ENCODE results near the gene GOLGA8G. TPM values are rescaled to one million over a fixed set of nuclear protein-coding genes. Genes with fewer than 3 reads are reported as not detected.
"Not testable (repeated sequence)": the region's sequence is repeated elsewhere in the genome, so short reads cannot be mapped to it uniquely, and the experiment has no call there.

GOLGA8G gene, protein sequence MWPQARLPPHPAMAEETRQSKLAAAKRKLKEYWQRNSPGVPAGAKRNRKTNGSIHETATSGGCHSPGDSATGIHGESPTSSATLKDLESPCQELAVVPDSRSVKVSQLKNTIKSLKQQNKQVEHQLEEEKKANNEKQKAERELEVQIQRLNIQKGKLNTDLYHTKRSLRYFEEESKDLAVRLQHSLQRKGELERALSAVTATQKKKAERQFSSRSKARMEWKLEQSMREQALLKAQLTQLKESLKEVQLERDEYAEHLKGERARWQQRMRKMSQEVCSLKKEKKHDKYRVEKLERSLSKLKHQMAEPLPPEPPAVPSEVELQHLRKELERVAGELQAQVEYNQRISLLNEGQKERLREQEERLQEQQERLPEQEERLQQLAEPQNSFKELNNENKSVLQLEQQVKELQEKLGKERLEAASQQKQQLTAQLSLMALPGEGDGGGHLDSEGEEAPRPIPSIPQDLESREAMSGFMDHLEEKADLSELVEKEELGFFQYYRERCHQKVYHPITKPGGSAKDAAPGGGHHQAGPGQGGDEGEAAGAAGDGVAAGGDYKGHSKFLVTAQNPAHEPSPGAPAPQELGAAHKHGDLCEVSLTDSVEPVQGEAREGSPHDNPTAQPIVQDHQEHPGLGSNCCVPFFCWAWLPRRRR
- total RNA-seq (not detected), polyA plus RNA-seq (not detected), total RNA-seq (0 reads per million in 6 experiments)

DNA sequence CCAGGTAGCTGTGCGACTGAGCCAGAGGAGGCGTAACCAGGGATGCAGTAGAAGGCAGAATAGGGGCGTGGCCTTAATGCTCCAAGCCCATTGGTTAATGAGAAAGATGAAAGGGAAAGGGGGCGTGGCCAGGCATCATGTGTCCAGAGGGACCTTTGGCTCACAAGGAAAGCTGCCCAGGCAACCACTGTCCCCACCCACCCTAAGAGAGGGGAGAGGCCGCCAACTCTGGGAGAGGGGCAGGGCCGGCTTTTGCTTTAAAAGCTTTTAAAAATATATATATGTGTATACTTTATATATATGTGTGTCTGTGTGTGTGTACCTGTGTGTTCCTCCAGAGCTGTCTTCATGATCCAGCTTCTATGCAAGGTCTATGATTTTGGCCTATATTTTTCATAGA is at the start of gene GOLGA8G:
Gene GOLGA8G, minus strand, starts transcription at position 18 of the 400 bp plus-strand sequence. CDS start 62 bp downstream, outside the sequence.
- H3K27ac Mint-ChIP-seq, ATAC-seq, H3K9me3 Mint-ChIP-seq, H3K36me3 Mint-ChIP-seq, H3K4me1 Mint-ChIP-seq, POLR2A ChIA-PET, H3K4me3 Mint-ChIP-seq, H3K27me3 Mint-ChIP-seq, DNase-seq: not testable (repeated sequence)

DNA sequence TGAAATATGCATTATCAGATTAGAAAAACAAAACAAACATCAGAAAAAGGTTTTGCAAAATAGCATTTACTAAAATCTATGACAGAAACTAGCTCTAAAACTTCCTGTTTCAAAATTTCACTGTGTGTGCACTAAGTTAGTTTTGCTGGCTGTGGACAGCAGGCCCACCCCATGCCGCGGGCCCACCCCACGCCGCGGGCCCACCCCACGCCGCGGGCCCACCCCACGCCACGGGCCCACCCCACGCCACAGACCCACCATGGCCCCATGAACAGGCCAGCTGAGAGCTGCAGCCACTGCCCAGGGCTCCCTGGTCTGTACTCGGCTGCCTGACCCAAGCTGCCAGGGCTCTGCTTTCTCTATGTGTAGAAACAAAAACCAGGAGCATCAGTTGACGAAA is 40.6 kb upstream of the GOLGA8G start:
- H3K27me3 Mint-ChIP-seq, H3K4me3 Mint-ChIP-seq, H3K4me1 Mint-ChIP-seq, ATAC-seq, POLR2A ChIA-PET, H3K27ac Mint-ChIP-seq, H3K9me3 Mint-ChIP-seq, DNase-seq, H3K36me3 Mint-ChIP-seq: not testable (repeated sequence)

DNA sequence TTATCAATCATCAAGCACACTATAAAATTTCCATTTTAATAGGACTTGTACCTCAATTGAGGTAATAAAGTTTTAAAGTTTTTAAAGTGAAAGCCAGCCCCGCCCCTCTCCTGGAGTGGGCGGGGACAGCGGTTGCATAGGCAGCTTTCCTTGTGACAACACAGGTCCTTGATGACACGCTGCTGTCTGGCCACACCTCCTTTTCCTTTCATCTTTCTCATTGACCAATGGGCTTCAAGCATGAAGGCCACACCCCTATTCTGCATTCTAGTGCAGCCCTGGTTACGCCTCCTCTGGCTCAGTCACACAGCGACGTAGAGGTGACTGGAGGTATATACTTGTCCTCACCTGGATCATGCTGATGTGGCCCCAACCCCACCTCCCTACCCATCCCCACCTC is 20.5 kb upstream of the GOLGA8G start, which contains the start of gene GOLGA6L25:
Gene GOLGA6L25, plus strand, starts transcription at position 301 of the 400 bp plus-strand sequence. Its CDS starts 61 bp downstream, at position 362.
- POLR2A ChIA-PET, H3K4me1 Mint-ChIP-seq, H3K27ac Mint-ChIP-seq, H3K27me3 Mint-ChIP-seq, H3K9me3 Mint-ChIP-seq, DNase-seq, H3K36me3 Mint-ChIP-seq, ATAC-seq, H3K4me3 Mint-ChIP-seq: not testable (repeated sequence)

DNA sequence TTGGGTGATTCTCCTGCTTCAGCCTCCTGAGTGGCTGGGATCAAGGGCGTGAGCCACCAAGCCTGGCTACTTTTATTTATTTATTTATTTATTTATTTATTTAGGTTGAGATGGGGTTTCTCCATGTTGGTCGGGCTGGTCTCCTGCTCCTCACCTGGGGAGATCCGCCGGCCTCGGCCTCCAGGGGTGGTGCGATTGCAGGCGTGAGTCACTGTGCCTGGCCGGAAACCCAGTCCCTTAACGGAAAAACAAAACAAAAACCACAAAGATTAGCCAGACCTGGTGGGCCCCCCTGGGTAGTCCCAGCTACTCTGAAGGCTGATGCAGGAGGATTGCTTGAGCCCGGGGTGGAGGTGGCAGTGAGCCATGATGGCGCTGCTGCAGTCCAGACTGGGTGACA is 17.6 kb downstream of the GOLGA8G start:
- ATAC-seq, DNase-seq, H3K36me3 Mint-ChIP-seq, H3K9me3 Mint-ChIP-seq, H3K4me1 Mint-ChIP-seq, H3K4me3 Mint-ChIP-seq, POLR2A ChIA-PET, H3K27me3 Mint-ChIP-seq, H3K27ac Mint-ChIP-seq: not testable (repeated sequence)

DNA sequence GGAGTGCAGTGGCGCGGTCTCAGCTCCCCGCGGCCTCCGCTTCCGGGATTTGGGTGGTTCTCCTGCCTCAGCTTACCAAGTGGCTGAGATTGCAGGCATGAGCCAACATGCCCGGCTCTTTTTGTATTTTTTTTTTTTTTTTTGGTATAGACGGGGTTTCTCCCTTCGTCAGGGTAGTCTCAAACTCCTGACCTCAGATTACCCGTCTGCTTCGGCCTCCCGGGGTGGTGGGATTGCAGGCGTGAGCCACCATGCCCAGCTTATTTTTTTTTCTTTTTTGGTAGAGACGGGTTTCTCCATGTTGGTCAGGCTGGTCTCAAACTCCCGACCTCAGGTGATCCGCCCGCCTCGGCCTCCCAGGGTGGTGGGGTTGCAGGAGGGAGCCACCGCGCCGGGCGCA is 18.6 kb downstream of the GOLGA8G start:
- H3K4me1 Mint-ChIP-seq, DNase-seq, H3K27me3 Mint-ChIP-seq, H3K9me3 Mint-ChIP-seq, POLR2A ChIA-PET, H3K36me3 Mint-ChIP-seq, H3K27ac Mint-ChIP-seq, H3K4me3 Mint-ChIP-seq, ATAC-seq: not testable (repeated sequence)

DNA sequence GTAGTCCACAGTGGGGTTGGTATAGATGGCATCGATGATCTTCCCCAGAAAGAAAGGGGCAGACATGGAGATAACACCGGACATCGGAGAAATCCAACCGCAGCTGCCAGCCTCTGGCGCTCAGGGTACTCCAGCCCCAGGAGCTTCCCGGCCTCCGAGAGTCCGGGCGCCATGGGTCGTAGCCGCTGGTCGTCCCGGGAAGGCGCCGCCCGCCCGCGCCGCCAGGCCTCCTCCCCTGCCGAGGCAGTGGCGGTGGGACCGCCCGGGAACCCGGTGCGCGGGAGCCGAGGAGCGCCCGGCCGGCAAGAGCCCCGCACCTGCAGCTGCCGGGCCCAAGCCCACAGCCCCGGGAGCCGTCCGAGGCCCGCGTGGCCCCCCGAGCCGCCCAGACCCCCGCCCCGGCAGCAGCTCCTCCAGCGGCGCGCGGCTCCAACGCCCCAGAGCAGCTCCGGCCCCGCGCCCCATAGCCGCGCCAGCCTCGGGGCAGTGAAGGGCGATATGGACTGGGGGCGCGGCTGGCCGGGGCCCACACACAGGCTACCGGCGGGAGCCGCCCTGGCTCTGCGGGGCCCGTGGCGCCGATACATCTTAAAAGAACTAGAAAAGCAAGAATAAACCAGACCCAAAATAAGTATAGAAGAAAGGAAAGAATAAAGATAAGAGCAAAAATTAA is 24.4 kb downstream of the GOLGA8G start:
- H3K27me3 Mint-ChIP-seq, H3K27ac Mint-ChIP-seq, H3K4me1 Mint-ChIP-seq, H3K4me3 Mint-ChIP-seq, POLR2A ChIA-PET, ATAC-seq, H3K36me3 Mint-ChIP-seq, H3K9me3 Mint-ChIP-seq, DNase-seq: not testable (repeated sequence)

DNA sequence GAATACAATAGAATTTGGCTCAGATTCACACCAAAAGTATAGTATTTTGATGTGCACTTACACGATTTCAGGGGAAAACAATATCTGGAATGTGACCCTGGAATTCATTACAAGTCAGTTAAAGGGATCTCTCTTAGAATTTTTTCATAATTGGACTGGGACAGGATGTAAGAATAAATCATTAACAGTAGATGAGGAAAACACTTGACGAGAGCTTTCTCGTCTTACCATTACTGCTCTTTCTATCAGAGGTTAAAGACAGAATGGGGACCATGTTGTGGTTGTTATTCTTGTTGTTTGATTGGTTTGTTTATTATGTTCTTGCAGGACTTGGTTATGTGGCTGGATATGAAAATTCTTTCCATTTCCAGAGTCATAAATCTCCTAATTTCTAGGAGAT is 51.4 kb downstream of the GOLGA8G start:
- ATAC-seq, H3K4me1 Mint-ChIP-seq, H3K27ac Mint-ChIP-seq, H3K9me3 Mint-ChIP-seq, H3K27me3 Mint-ChIP-seq, POLR2A ChIA-PET, DNase-seq, H3K4me3 Mint-ChIP-seq, H3K36me3 Mint-ChIP-seq: not testable (repeated sequence)

Small RNAs within 50 kb of the gene (microRNA-seq; reads per million reads assigned to microRNA genes)
- gene MIR4509-3 (ENCODE audit: borderline microRNAs expressed), result not detected

Other genes with a start within 250 kb of the GOLGA8G start
- gene HERC2, start 210.8 kb downstream of the GOLGA8G start, total RNA-seq, result 10 to 100 TPM; 45.4 to 46.4 TPM
- 10 to 100 TPM in 1 of 3 donors, 1 to 10 TPM in 2; 7.9 to 11.3 (median 8.8) TPM for gene HERC2, start 210.8 kb downstream of the GOLGA8G start, polyA plus RNA-seq
- not detected for gene GOLGA6L24, start 174.9 kb downstream of the GOLGA8G start, total RNA-seq
- gene GOLGA6L24, start 174.9 kb downstream of the GOLGA8G start, polyA plus RNA-seq, result not detected
- gene GOLGA8F, start 154.3 kb downstream of the GOLGA8G start, total RNA-seq, result not detected
- not detected for gene GOLGA8F, start 154.3 kb downstream of the GOLGA8G start, polyA plus RNA-seq
- gene GOLGA6L25, start 20.6 kb upstream of the GOLGA8G start, total RNA-seq, result not detected
- gene GOLGA6L25, start 20.6 kb upstream of the GOLGA8G start, polyA plus RNA-seq, result not detected
- 10 to 100 TPM in 1 of 2 experiments, 1 to 10 TPM in 1; 8.3 to 10.3 TPM for gene GOLGA8M, start 179.4 kb upstream of the GOLGA8G start, total RNA-seq
- not detected for gene GOLGA8M, start 179.4 kb upstream of the GOLGA8G start, polyA plus RNA-seq